Vagina (tissue), 2 donors: ENCODE data around the gene B4GALT3. TPM values are rescaled to one million over a fixed set of nuclear protein-coding genes. Genes with fewer than 3 reads are reported as not detected.
A peak's percentile ranks its signal among the peaks of the same experiment; 100 is the strongest.

Experiments
- DNase-seq, 2 donors: peaks; one replicate each; pipeline ENCODE4 v3.0.0-alpha.2; 2017; ENCODE audit errors: extremely low spot score in 2 of 2
- H3K27ac ChIP-seq: fragments of 200-600 bp; sonication (generic); one replicate; pipeline ENCODE4 v1.5.1; 2019
- H3K27me3 ChIP-seq: fragments of 200-600 bp; sonication (generic); one replicate; pipeline ENCODE4 v1.5.1; 2019
- H3K36me3 ChIP-seq, 2 donors: fragments of 200-600 bp; sonication (generic); one replicate each; pipeline ENCODE4 v1.5.1; 2017 to 2019
- H3K4me1 ChIP-seq: fragments of 200-600 bp; sonication (generic); one replicate; pipeline ENCODE4 v1.5.1; 2019
- H3K4me3 ChIP-seq, 2 donors: fragments of 200-600 bp; sonication (generic); 1 replicate in 1 of 2; 2 replicates in 1 of 2; pipeline ENCODE4 v1.5.1; 2016 to 2019
- H3K9me3 ChIP-seq: fragments of 200-600 bp; sonication (generic); one replicate; pipeline ENCODE4 v1.5.1; 2019
- POLR2A ChIP-seq, 2 donors: fragments of 450-650 bp; IDR thresholded peaks; one replicate each; pipeline ENCODE4 v1.6.1; 2017; ENCODE audit warnings: antibody characterized with exemption in 2 of 2, mild to moderate bottlenecking in 2 of 2, moderate library complexity in 2 of 2
- POLR2AphosphoS5 ChIP-seq, 2 donors: sonication (generic); formaldehyde crosslinking; IDR thresholded peaks; one replicate each; pipeline ENCODE4 v1.9.0; 2017; ENCODE audit warnings: antibody characterized with exemption in 2 of 2, mild to moderate bottlenecking in 2 of 2, low read depth in 1 of 2; ENCODE audit not compliant: insufficient read depth in 1 of 2
- intact Hi-C: fragments of 100-400 bp; cut with DNase I; formaldehyde crosslinking; loops from one replicate; pipeline ENCODE4 v1.15.1; 2023
- total RNA-seq: library from RNA; depleted of rRNA; stranded (reverse); fragments of >200 nt; gene quantifications from one replicate; pipeline ENCODE4 v1.2.3, GENCODE V29; 2016
- TF ChIP-seq, protein P1 (sequence below), 3 experiments: fragments of 450-650 bp in 2 of 3; fragments of 200-600 bp in 1 of 3; sonication (generic) in 1 of 3; IDR thresholded peaks; one replicate each; pipeline ENCODE4 v1.5.1; 2017 to 2019; ENCODE audit warnings: antibody characterized with exemption in 3 of 3, mild to moderate bottlenecking in 2 of 3, moderate library complexity in 2 of 3

Gene B4GALT3
- total RNA-seq, 1 donor from 2014 or later: 16.2 TPM

DNA sequence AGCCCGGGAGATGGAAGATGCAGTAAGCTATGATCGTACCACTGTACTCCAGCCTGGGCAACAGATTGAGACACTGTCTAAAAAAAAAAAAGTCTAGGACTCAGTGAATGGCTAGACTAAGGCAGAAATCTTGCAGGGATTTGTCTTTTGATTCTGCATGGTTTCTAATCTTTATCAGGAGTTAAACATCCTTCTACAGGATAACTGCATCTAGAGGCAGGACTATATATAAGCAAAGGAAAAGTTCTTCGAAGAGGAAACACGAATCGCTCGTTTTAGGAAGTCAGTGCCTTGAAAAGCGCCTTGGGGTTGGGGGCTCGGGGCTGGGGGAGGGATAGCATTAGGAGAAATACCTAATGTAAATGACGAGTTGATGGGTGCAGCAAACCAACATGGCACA, 24.1 kb downstream of the B4GALT3 start:
- H3K36me3 ChIP-seq: peaks cover 0 to 11% of the 10 kb centered on the region in 2 donors
- no peaks in the 10 kb centered on the region for H3K9me3 ChIP-seq
- DNase-seq: no peak
- H3K4me1 ChIP-seq: peaks cover 22% of the 10 kb centered on the region
- intact Hi-C loops: no loop called here
- H3K4me3 ChIP-seq: peak overlapping the region; percentile 58 to 91
- TF ChIP-seq POLR2A (IDR thresholded peaks at IDR 0.05): no peak
- TF ChIP-seq, protein P1, sequence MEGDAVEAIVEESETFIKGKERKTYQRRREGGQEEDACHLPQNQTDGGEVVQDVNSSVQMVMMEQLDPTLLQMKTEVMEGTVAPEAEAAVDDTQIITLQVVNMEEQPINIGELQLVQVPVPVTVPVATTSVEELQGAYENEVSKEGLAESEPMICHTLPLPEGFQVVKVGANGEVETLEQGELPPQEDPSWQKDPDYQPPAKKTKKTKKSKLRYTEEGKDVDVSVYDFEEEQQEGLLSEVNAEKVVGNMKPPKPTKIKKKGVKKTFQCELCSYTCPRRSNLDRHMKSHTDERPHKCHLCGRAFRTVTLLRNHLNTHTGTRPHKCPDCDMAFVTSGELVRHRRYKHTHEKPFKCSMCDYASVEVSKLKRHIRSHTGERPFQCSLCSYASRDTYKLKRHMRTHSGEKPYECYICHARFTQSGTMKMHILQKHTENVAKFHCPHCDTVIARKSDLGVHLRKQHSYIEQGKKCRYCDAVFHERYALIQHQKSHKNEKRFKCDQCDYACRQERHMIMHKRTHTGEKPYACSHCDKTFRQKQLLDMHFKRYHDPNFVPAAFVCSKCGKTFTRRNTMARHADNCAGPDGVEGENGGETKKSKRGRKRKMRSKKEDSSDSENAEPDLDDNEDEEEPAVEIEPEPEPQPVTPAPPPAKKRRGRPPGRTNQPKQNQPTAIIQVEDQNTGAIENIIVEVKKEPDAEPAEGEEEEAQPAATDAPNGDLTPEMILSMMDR (IDR thresholded peaks at IDR 0.05): no peak
- TF ChIP-seq POLR2AphosphoS5 (IDR thresholded peaks at IDR 0.05; ENCODE audit: insufficient read depth in 1 of 2, low read depth in 1 of 2): no peak
- peak overlapping the region; percentile 89 for H3K27ac ChIP-seq
- no peaks in the 10 kb centered on the region for H3K27me3 ChIP-seq

DNA sequence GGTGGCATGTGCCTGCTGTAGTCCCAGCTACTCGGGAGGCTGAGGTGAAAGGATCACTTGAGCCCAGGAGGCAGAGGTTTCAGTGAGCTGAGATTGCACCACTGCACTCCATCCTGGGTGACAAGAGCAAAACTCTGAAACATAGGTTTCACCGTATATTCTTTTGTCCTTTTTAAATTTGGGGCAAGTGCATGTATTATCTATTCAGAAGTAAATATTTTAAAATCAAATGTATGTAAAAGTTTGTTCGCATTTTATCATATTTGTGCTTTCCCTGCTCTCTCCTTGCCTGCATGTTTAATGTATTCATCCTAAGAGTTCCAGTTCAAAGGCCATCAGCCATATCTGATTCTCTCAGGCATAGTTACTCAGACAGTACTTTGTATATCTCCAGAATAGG, 31.5 kb downstream of the B4GALT3 start:
- no peaks in the 10 kb centered on the region for H3K36me3 ChIP-seq
- H3K4me1 ChIP-seq: no peaks in the 10 kb centered on the region
- no peak overlapping the region for H3K27ac ChIP-seq
- DNase-seq: no peak
- no peak overlapping the region for H3K4me3 ChIP-seq
- TF ChIP-seq POLR2AphosphoS5 (IDR thresholded peaks at IDR 0.05; ENCODE audit: insufficient read depth in 1 of 2, low read depth in 1 of 2) (no peak), POLR2A (IDR thresholded peaks at IDR 0.05) (no peak)
- TF ChIP-seq, protein P1 (IDR thresholded peaks at IDR 0.05): no peak
- intact Hi-C loops: no loop called here
- H3K27me3 ChIP-seq: no peaks in the 10 kb centered on the region
- H3K9me3 ChIP-seq: no peaks in the 10 kb centered on the region

GRCh38 chr1:161140755-161141400, 36.4 kb downstream of the B4GALT3 start:
- DNase-seq: no peak
- Histone ChIP-seq H3K4me1 (no peaks in the 10 kb centered on the region), H3K9me3 (no peaks in the 10 kb centered on the region), H3K4me3 (no peak overlapping the region), H3K27ac (no peak overlapping the region), H3K36me3 (no peaks in the 10 kb centered on the region), H3K27me3 (no peaks in the 10 kb centered on the region)
- intact Hi-C loops: no loop called here
- TF ChIP-seq POLR2A (IDR thresholded peaks at IDR 0.05) (no peak), POLR2AphosphoS5 (IDR thresholded peaks at IDR 0.05; ENCODE audit: insufficient read depth in 1 of 2, low read depth in 1 of 2) (no peak)
- TF ChIP-seq, protein P1 (IDR thresholded peaks at IDR 0.05): no peak

DNA sequence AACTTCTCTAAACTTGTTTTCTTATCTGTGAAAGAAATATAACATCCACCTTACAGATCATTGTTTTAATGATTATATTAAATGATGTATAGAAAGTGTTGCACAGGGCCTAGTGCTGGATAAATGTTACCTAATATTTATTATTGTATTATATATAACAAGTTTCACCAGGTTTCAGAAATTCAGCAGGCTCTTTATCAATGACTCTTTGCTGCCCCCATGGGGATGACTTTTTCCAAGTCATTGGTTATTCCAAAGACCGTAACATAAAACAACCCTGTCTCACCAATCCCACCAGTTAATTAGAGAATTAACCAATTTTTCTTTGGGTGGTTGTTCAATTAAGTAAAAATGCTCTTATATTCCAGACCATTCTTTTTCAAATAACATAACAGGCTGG, 37.5 kb downstream of the B4GALT3 start:
- intact Hi-C loops: no loop called here

DNA sequence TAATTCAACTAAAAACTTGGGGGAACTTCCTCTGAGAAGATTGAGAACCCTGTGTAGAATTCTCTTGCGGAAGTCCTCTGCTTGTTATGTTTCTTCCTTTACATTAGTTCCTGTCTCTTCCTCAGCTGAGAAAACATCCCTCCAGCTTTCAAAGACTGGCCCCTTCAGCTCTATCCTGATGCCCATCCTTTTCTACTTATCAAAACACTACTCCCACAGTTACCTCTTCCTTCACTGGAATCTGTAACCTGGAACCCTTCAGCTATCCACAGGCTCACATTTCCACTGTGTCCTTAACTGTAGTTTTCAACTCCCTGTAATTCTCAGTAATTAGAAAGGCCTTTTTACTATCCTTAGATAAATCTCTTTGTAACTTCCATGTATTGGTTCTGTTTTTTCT, 38.9 kb downstream of the B4GALT3 start:
- no peak overlapping the region for H3K27ac ChIP-seq
- no peak overlapping the region for H3K4me3 ChIP-seq
- intact Hi-C loops: no loop called here
- H3K4me1 ChIP-seq: peaks cover 9% of the 10 kb centered on the region
- TF ChIP-seq, protein P1 (IDR thresholded peaks at IDR 0.05): no peak
- TF ChIP-seq POLR2AphosphoS5 (IDR thresholded peaks at IDR 0.05; ENCODE audit: insufficient read depth in 1 of 2, low read depth in 1 of 2): no peak
- TF ChIP-seq POLR2A (IDR thresholded peaks at IDR 0.05): no peak
- no peak for DNase-seq
- H3K27me3 ChIP-seq: no peaks in the 10 kb centered on the region
- no peaks in the 10 kb centered on the region for H3K9me3 ChIP-seq
- H3K36me3 ChIP-seq: no peaks in the 10 kb centered on the region

More for the DNA sequence above, 37.5 kb downstream of the B4GALT3 start:
- Histone ChIP-seq H3K9me3 (no peaks in the 10 kb centered on the region), H3K4me3 (no peak overlapping the region), H3K27ac (no peak overlapping the region), H3K36me3 (no peaks in the 10 kb centered on the region), H3K4me1 (no peaks in the 10 kb centered on the region), H3K27me3 (no peaks in the 10 kb centered on the region)
- TF ChIP-seq POLR2A (IDR thresholded peaks at IDR 0.05) (no peak), POLR2AphosphoS5 (IDR thresholded peaks at IDR 0.05; ENCODE audit: insufficient read depth in 1 of 2, low read depth in 1 of 2) (no peak)
- TF ChIP-seq, protein P1 (IDR thresholded peaks at IDR 0.05): peak in 2 of 3 experiments; percentile 4 to 23
- DNase-seq: no peak
